Panc1 (cell line): ENCODE results near the gene YPEL1.

ENCODE experiments used
- CTCF ChIP-seq: fragments of 450-650 bp; IDR thresholded peaks from 2 replicates; pipeline ENCODE4 v1.5.1; 2017; ENCODE audit warnings: mild to moderate bottlenecking
- POLR2AphosphoS5 ChIP-seq: IDR thresholded peaks from 2 replicates; pipeline ENCODE4 v1.6.1; 2012; ENCODE audit warnings: mild to moderate bottlenecking, low read depth, low read length, moderate library complexity
- REST ChIP-seq, 2 experiments: IDR thresholded peaks; 2 replicates each; pipeline ENCODE4 v1.6.1; 2011 to 2012; ENCODE audit warnings: low read depth in 2 of 2, control low read depth in 1 of 2, low read length in 1 of 2, mild to moderate bottlenecking in 1 of 2, moderate library complexity in 1 of 2; ENCODE audit not compliant: insufficient read depth in 1 of 2
- SIN3A ChIP-seq: IDR thresholded peaks from 2 replicates; pipeline ENCODE4 v1.6.1; 2012; ENCODE audit warnings: low read depth, mild to moderate bottlenecking, low read length, moderate library complexity, borderline replicate concordance; ENCODE audit not compliant: insufficient read depth

GRCh38 chr22:21682385-21683175 lies 53.0 kb downstream of the YPEL1 start:
- TF ChIP-seq REST (IDR thresholded peaks at IDR 0.05; ENCODE audit: insufficient read depth in 1 of 2, low read depth in 2 of 2, low read length in 1 of 2), result no peak
- no peak for TF ChIP-seq CTCF
- TF ChIP-seq POLR2AphosphoS5, result no peak
- TF ChIP-seq SIN3A, result no peak
